ENCODE measurements around the gene CELA2A. TPM values are rescaled to one million over a fixed set of nuclear protein-coding genes. Genes with fewer than 3 reads are reported as not detected.
"Not testable (repeated sequence)": the region's sequence is repeated elsewhere in the genome, so short reads cannot be mapped to it uniquely, and the experiment has no call there.

CELA2A gene
- total and polyA plus RNA-seq, 12 donors, result 0.97 to 45.4 (median 9.8) TPM

GRCh38 chr1:15460708-15461095 is 4.2 kb downstream of the CELA2A start:
- intact Hi-C loops (cut with DNase I), result no loop called here
- peaks cover 0 to 26% of the 10 kb centered on the region in 2 donors for H3K4me1 ChIP-seq (replicated peaks in 1 of 2)
- H3K36me3 ChIP-seq (replicated peaks in 1 of 2), result no peaks in the 10 kb centered on the region
- WGBS, 4 donors, result 83 to 87% (median 84%) methylated on average over 9 of the region's 9 CpGs
- H3K4me3 ChIP-seq, result no peak overlapping the region
- H3K9me3 ChIP-seq (replicated peaks in 1 of 3), result no peaks in the 10 kb centered on the region
- H3K27ac ChIP-seq, result peak overlapping the region in 1 of 5 donors; percentile 37
- H3K27me3 ChIP-seq, result no peaks in the 10 kb centered on the region
- no peak for DNase-seq
- no peak for TF ChIP-seq CTCF (IDR thresholded peaks at IDR 0.05)
- TF ChIP-seq POLR2A (IDR thresholded peaks at IDR 0.05), result no peak

- H3K4me3 ChIP-seq; intact Hi-C loops (cut with DNase I); H3K36me3 ChIP-seq (replicated peaks in 1 of 2); H3K9me3 ChIP-seq (replicated peaks in 1 of 3); H3K27me3 ChIP-seq; DNase-seq: not testable (repeated sequence)
- Histone ChIP-seq H3K4me1 (replicated peaks in 1 of 2) (peaks cover 0 to 26% of the 10 kb centered on the region in 2 donors), H3K27ac (peak overlapping the region in 1 of 5 donors; percentile 61)
- 74 to 84% (median 77%) methylated on average over 9 to 14 of the region's 15 CpGs for WGBS, 4 donors
Observed at GRCh38 chr1:15463064-15463800, 6.7 kb downstream of the CELA2A start.

- H3K4me1 ChIP-seq (replicated peaks in 1 of 2), result peaks cover 0 to 20% of the 10 kb centered on the region in 2 donors
- peak overlapping the region in 2 of 5 donors; percentile 61 to 68 for H3K27ac ChIP-seq
- H3K36me3 ChIP-seq (replicated peaks in 1 of 2); intact Hi-C loops (cut with DNase I); H3K9me3 ChIP-seq (replicated peaks in 1 of 3); H3K27me3 ChIP-seq; H3K4me3 ChIP-seq; DNase-seq: not testable (repeated sequence)
- 89 to 95% (median 92%) methylated on average over 5 of the region's 5 CpGs for WGBS, 4 donors
Observed at GRCh38 chr1:15463926-15464322, 7.4 kb downstream of the CELA2A start.

- Histone ChIP-seq H3K36me3 (replicated peaks in 1 of 2) (no peaks in the 10 kb centered on the region), H3K27me3 (no peaks in the 10 kb centered on the region), H3K4me1 (replicated peaks in 1 of 2) (peaks cover 0 to 7% of the 10 kb centered on the region in 2 donors), H3K9me3 (replicated peaks in 1 of 3) (no peaks in the 10 kb centered on the region), H3K27ac (no peak overlapping the region), H3K4me3 (no peak overlapping the region)
- intact Hi-C loops (cut with DNase I), result no loop called here
- WGBS, 4 donors, result 79 to 84% (median 81%) methylated on average over 7 of the region's 7 CpGs
- DNase-seq, result no peak
- TF ChIP-seq POLR2A (IDR thresholded peaks at IDR 0.05), result no peak
- TF ChIP-seq CTCF (IDR thresholded peaks at IDR 0.05), result no peak
Observed at GRCh38 chr1:15465674-15466073, 9.1 kb downstream of the CELA2A start.

GRCh38 chr1:15466955-15467625 is 10.6 kb downstream of the CELA2A start:
- H3K9me3 ChIP-seq (replicated peaks in 1 of 3); intact Hi-C loops (cut with DNase I); H3K27me3 ChIP-seq; DNase-seq; H3K4me3 ChIP-seq; H3K36me3 ChIP-seq (replicated peaks in 1 of 2); H3K4me1 ChIP-seq (replicated peaks in 1 of 2); H3K27ac ChIP-seq: not testable (repeated sequence)
- WGBS, 4 donors, result 94 to 96% (median 94%) methylated on average over 19 to 22 of the region's 22 CpGs

All from adrenal gland (tissue), 12 donors.